K562 (cell line): ENCODE data around the gene OSCP1. TPM values are rescaled to one million over a fixed set of nuclear protein-coding genes. Genes with fewer than 3 reads are reported as not detected.

Experiments used
- FOXJ3 ChIP-seq: sonication (generic); formaldehyde crosslinking; IDR thresholded peaks from 2 replicates; pipeline ENCODE4 v1.4.0; 2020; ENCODE audit warnings: mild to moderate bottlenecking, missing genetic modification reagents
- NKRF ChIP-seq: fragments of 450-650 bp; IDR thresholded peaks from 2 replicates; pipeline ENCODE4 v1.6.1; 2016; ENCODE audit warnings: borderline replicate concordance
- ZBTB1 ChIP-seq: sonication (generic); formaldehyde crosslinking; IDR thresholded peaks from 2 replicates; pipeline ENCODE4 v1.8.1; 2023; ENCODE audit warnings: missing genetic modification reagents, low read depth, mild to moderate bottlenecking, borderline replicate concordance
- ZNF639 ChIP-seq, 2 experiments: fragments of 200-800 bp in 1 of 2; sonication (Bioruptor generic) in 1 of 2; sonication (generic) in 1 of 2; formaldehyde crosslinking in 1 of 2; IDR thresholded peaks in 1 of 2; conservative IDR thresholded peaks in 1 of 2; 2 replicates each; pipeline versions ENCODE4 v1.5.0 to v1.6.1; 2016 to 2020; ENCODE audit warnings: missing compliant biosample characterization in 1 of 2, missing genetic modification characterization in 1 of 2, missing genetic modification reagents in 1 of 2
- polyA plus RNA-seq, 8 experiments: library from polyadenylated mRNA; depleted of rRNA in 4 of 8; stranded (reverse) in 5 of 8; unstranded in 3 of 8; fragments of >200 nt; fragmentation: Nextera tagmentation in 2 of 8; fragmentation: Illumina TruSeq in 1 of 8; extraction: Ambion mirVana in 2 of 8; extraction: Trizol in 1 of 8; gene quantifications; 2 replicates each; pipeline versions ENCODE4 v1.2.1 to v1.2.3, GENCODE V29; 2011 to 2014; ENCODE audit warnings: inconsistent platforms in 1 of 8, missing spikeins in 1 of 8
- total RNA-seq, 7 experiments: library from RNA; depleted of rRNA in 6 of 7; stranded (reverse); fragments of >200 nt in 6 of 7; fragmentation: Illumina TruSeq in 2 of 7; extraction: Trizol in 2 of 7; gene quantifications; 2 replicates each; pipeline versions ENCODE4 v1.2.1 to v1.2.3, GENCODE V29; 2011 to 2021; ENCODE audit warnings: low replicate concordance in 1 of 7
- TF ChIP-seq, protein P1 (sequence below): fragments of 150-350 bp; IDR thresholded peaks from 2 replicates; pipeline ENCODE4 v1.6.1; 2014; ENCODE audit warnings: low read depth, mild to moderate bottlenecking, low read length, borderline replicate concordance
- TF ChIP-seq, protein P2 (sequence below): fragments of 250-450 bp; sonication (Bioruptor Pico); IDR thresholded peaks from 2 replicates; pipeline ENCODE4 v1.5.0; 2021; ENCODE audit warnings: mild to moderate bottlenecking, moderate library complexity
- TF ChIP-seq, protein P3 (sequence below): fragments of 250-450 bp; sonication (Bioruptor Pico); IDR thresholded peaks from 2 replicates; pipeline ENCODE4 v1.8.0; 2021; ENCODE audit warnings: borderline replicate concordance, mild to moderate bottlenecking, moderate library complexity; ENCODE audit not compliant: poor library complexity, severe bottlenecking

Gene OSCP1
- total and polyA plus RNA-seq, 9 of the 15 experiments (the other 6 are each of a cell fraction or from before 2014, with no cell fraction given), result 0.15 to 0.40 (median 0.33) TPM; not detected in 5

DNA sequence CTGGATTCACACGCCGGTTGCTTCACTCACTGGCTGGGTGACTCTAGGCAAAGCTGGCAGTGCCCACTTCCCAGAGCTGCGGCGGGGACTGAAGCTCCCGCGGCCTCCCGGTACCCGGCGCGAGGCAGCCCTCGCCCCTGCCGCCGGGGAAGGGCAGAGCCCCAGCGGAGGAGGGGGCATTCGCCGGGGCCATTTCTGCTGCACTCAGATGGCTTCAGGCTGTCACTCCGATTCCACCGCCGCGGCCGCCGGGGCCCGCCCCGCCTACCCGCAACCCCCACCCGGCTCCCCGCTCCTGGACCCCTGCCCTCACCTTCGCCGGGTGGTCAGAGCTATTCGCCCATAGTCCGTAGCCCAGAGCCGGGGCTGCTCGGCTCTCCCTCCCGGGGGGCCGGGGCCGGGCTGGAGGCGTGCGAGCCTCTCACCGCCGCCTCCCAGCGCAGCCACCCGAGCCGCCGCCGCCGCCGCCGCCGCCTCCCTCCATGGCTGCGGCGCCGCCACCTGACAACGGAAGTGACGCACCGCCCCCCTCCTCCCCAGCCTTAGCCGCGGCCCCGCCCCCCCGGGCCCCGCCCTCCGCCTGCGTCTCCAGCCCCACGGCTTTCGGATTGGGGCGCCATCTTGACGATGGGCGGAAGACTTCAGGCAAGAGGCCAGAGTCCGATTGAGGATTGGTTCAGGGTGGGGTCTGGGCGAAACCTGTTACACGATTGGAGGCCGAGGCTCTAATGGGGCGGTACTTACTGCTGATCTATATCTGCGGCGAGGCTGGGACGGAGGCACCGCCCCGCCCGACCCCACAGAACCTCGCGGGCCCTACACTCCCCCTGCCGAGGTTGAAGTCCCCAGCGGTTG, 64.6 kb downstream of the OSCP1 start, which contains the start of gene STK40 (continued):
- TF ChIP-seq, protein P1, sequence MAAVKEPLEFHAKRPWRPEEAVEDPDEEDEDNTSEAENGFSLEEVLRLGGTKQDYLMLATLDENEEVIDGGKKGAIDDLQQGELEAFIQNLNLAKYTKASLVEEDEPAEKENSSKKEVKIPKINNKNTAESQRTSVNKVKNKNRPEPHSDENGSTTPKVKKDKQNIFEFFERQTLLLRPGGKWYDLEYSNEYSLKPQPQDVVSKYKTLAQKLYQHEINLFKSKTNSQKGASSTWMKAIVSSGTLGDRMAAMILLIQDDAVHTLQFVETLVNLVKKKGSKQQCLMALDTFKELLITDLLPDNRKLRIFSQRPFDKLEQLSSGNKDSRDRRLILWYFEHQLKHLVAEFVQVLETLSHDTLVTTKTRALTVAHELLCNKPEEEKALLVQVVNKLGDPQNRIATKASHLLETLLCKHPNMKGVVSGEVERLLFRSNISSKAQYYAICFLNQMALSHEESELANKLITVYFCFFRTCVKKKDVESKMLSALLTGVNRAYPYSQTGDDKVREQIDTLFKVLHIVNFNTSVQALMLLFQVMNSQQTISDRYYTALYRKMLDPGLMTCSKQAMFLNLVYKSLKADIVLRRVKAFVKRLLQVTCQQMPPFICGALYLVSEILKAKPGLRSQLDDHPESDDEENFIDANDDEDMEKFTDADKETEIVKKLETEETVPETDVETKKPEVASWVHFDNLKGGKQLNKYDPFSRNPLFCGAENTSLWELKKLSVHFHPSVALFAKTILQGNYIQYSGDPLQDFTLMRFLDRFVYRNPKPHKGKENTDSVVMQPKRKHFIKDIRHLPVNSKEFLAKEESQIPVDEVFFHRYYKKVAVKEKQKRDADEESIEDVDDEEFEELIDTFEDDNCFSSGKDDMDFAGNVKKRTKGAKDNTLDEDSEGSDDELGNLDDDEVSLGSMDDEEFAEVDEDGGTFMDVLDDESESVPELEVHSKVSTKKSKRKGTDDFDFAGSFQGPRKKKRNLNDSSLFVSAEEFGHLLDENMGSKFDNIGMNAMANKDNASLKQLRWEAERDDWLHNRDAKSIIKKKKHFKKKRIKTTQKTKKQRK, result peak; percentile 48; the same call in 1 of the 2 replicates
- TF ChIP-seq, protein P2, sequence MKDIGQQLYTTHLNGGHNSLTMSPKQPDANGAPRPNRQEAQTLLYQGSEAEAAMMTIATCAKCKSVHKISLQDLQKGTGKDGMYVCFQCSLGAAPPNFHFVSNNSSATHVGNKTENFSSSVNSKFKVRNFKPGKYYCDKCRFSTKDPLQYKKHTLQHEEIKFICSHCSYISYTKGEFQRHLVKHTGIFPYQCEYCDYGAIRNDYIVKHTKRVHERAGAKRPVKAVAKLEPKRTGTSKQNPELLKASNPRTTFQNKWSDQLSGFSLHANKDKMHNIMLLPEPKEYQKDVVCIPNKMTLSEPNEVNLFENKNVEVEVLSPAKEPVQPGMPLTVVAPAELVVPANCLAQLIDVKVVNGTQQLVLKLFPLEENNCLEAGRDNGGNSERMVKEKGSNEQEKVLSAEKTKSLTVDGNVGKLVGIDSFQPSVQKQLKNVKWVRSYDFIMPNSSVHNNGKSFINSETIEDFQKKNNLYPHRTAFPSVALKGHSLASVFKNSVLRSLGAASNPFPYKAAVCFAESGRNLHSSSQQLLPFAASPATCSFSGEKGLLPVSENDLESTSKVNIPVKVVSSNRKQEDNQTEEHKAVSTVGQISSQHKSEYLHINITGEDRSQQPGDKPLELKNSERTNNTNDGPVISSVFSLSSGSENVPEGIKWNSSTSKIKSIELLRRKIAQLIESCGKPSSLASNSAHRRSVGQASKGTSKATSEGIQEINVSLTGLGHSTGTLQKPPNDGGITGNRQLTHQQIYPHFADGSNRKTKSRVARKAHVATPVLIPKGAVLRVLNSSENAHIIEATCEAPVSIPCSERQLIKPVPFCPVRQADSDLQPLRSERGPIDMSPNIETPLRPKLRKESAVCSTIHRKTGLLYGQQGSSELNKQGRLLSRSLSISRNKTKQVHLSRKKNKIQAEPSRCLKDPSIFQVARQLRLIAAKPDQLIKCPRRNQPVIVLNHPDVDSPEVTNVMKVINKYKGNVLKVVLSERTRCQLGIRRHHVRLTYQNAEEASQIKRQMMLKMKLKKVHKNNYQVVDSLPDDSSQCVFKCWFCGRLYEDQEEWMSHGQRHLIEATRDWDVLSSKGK (CRISPR knock-in tag), result no peak
- 0 out of 2 replicates have a peak, but pooled peaks have one; percentile 14 for TF ChIP-seq NKRF
- peak; percentile 83 for TF ChIP-seq ZBTB1 (CRISPR knock-in tag)
- TF ChIP-seq FOXJ3 (CRISPR knock-in tag), result no peak
- TF ChIP-seq, protein P3, sequence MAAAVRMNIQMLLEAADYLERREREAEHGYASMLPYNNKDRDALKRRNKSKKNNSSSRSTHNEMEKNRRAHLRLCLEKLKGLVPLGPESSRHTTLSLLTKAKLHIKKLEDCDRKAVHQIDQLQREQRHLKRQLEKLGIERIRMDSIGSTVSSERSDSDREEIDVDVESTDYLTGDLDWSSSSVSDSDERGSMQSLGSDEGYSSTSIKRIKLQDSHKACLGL (CRISPR knock-in tag), result no peak
- no peak for TF ChIP-seq ZNF639 (CRISPR knock-in tag; conservative IDR thresholded peaks at IDR 0.05 in 1 of 2, IDR thresholded peaks at IDR 0.05 in 1 of 2)
